ENCODE data around the gene LTC4S.

Gene LTC4S

DNA sequence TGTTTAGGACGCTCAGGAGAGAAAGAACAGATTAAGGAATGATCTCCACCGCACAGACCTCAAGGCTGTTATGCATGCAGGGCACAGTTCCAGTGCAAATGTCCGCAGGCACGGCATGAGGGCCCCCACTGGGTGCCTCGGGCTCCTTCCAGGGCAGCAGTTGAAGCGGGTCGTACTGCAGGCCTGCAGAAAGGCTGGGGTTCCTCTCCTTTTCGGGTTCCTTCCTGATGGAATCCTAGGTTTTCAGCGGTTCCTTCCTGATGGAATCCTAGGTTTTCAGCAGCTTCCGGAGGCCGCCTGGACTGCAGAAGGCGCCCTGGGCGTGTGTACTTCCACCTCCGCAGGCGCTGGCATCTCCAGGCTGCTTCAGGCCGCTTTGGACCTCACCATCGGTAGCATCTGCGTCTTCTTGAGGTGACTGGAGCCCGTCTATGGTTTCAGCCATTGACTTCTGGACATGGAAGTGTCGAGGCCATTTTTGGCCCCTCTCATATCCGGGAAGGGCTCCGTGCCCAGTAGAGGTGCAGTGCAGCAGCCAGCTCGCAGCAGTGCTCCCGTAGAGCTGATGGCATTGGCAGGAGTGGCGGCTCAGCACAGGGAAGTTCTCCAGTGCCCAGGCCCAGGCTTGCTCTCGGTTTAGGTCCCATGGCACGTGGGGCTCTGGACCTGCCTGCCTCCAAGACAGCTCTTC, 18.5 kb downstream of the LTC4S start:
- no peak for DNase-seq

DNA sequence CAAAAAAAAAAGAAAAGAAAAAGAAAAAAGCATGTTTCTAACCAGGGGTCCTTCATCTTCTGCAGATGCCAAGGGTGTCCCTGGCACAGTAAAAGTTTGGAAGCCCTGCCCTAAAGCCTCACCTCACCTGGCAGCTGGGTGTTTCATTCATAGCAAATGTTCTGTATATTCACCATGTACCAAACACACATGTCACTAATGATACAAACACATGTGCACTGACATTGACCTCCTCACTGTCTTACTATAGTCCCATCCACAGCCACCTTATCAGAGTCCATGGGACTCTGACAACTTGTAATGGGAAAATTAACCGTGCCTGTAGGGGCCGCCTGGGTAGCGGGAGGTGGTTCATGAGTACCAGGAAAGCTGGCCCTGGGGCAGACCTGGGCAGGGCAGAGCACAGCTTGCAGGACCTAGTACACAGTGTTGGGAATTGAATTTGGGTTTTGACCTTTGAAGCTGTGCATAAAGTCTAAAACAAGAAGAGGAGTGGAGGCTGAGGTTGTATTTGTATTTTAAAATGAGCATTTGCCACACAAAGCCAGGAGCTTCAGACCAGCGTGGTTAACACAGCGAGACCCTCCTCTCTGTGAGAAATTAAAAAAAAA, 19.3 kb downstream of the LTC4S start:
- no peak for DNase-seq

DNA sequence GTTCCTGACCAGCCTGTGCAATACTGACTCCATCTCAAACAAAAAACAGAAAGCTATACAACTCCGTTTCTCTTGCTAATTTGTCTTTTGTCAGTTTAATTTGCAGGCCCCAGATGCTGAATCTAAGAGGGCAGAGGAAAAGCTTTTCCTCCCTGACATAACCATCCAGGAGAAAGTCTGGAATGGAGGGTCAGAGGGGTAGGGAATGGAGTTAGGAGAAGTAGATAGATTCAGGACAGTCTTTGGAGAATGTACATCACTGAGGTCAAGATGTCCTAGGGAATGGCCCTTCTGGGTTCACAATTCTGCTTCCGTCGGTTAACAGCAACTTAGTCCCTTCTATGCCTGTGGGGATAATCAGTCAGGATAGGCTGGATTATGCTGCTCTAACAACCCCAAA, 20.3 kb downstream of the LTC4S start:
- no peak for DNase-seq

DNA sequence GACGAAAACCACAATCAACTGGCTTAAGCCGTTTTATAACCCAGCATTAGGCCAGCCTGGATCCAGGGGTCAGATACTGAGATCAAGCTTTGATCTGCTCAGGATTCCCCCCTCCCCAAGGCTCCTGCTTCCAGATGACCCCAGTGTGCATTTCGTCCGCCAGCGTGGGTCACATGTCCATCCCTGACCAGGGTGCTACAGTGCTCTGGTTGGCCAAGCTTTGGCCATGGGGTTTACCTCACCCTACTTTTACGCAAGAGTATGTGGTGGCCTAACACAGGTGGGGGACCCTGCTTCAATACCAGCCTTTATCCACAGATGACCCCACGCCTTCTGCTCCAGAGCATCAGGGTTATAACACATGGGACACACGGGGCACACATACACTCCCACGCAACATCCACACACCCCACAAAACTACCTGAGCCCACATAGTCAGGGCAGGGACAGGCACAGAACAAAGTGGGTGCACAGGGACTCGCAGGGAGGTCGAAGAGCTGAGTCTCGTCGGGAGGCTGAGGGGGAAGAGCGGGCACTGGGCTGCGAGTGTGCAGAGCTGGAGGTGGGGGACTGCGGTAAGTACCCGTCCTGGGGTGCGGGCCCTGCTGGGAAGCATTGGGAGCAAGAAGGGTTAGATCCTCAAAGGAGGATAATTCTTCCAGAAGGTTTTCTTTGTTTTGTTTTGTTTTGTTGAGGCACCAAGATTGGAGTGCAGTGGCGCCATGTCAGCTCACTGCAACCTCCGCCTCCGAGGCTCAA, 21.9 kb downstream of the LTC4S start:
- DNase-seq, result no peak

DNA sequence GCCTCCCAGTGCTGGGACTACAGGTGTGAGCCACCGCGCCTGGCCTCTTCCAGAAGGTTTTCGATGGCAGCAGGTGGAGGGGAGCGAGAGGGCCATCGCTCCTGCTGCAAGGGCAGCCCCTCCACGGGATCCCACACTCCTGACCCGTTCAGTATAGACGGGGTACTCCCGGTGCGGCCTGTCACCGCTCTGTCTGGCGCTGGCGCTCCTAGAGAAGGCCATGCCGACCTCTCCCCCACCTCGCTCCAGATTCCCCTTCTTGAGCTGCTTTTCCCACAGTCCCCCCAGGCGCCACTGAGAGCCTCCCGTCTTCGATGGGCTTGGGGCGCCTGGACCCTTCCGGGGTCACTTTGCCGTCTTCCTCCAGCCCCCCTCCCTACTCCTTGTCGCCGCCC, 22.6 kb downstream of the LTC4S start:
- DNase-seq, result no peak

DNA sequence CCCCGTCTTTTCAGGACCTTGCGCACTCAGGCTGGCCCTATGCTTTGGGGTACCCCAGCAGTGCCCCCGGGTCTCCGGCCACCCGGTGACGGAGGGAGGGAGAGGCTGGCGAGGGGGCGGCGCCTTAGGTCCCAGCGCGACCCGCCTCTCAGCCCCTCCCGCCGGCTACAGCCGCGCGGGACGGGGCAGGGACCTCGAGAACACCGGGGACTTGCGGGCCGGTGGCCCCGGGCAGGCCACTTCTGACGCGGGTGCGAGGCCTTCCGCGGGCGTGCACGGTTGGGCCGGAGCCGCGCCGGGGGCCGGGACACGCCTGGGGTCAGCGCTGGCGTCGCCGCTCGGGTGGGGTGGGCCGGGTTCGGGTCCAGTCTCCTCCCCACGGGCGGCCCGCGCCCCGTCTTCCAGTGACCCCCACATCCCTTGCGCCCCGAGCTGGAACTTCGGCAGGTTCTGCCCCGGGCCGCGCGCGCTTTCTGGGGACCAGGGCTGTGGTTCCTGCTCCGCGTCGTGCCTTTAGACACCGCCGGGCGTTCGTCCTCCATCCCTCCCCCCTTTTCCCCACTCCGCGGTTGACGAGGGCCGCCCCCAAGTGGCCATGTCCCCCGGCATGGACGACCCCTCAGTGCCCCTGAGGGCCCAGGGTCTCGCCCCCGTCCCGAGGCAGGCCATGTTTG, 23.1 kb downstream of the LTC4S start:
- no peak for DNase-seq

DNA sequence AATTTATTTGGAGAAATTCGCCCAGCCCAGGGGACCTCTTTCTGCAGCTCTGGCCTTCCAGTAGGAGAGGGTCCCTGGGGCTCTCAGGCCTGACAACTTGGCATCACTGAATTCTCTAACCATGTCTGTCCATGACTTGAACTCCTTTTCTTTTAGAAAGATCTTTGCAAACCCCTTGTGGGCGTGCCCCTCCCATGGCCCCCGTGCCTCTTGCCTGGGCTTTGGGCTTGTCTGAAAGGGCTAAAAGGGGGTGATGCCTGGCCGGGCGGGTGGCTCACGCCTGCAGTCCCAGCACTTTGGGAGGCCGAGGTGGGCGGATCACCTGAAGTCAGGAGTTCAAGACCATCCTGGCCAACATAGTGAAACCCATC, 23.7 kb downstream of the LTC4S start:
- no peak for DNase-seq

DNA sequence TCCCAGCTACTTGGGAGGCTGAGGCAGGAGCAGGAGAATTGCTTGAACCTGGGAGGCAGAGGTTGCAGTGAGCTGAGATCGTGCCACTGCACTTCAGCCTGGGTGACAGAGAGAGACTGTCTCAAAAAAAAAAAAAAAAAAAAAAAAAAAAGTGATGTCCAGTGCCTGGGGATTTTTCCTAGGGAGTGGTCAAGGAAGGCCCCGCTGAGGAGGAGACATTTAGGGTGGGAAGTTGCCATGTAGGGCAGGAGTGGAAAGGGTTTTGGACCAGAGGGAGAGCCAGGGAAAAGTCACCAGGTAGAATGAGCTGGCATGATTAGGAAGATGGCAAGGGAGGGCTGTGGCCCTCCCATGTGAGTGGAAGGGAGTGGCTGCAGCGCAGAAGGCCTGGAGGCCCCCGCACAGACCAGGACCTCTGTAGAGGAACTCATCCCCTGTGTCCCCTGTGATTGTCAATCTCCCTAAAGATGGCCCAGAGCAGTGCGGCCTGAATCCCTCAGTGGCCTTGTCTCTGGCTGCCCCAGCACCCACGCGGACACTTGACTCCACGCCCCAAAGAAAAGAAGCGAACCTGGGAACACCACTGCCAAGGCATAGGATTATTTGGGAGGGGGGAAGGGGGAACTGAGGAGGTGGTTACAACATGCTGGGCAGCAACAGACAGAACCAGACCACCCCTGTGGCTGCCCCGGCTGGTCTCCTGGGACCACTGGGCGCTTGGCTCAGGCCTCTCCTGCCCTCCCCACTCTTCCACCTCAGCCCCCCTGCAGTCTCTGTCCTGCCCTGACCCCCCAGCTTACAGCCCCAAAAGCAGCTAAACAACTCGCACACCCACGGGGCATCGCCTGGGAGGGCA, 24.3 kb downstream of the LTC4S start:
- DNase-seq, result no peak

DNA sequence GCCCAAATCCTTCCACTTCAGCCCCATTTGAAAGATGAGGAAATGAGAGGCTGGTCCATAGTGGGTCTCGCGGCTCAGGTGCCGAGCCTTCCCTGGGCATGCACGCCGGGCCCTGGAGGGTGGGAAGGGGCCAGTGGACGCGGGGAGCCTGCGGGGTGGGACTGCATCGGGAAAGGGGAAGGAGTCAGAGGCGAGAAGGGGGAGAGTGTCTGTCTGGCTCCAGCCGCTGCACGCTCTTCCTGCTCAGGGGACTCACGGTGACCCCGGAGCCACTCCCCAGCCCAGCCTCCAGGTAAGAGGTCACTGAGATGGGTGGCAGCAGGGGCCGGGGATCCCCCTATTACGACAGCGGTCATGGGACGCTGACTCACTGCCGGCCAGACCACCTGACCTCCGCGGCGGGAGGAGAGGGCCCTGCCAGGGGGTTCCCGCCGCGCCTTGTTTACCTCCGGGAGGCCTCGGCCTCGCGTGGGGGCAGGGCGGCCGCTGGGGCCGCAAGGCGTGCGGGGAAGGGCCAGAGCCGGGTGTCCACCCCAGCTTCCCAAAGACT, 25.0 kb downstream of the LTC4S start:
- peak; percentile 49 for DNase-seq

DNA sequence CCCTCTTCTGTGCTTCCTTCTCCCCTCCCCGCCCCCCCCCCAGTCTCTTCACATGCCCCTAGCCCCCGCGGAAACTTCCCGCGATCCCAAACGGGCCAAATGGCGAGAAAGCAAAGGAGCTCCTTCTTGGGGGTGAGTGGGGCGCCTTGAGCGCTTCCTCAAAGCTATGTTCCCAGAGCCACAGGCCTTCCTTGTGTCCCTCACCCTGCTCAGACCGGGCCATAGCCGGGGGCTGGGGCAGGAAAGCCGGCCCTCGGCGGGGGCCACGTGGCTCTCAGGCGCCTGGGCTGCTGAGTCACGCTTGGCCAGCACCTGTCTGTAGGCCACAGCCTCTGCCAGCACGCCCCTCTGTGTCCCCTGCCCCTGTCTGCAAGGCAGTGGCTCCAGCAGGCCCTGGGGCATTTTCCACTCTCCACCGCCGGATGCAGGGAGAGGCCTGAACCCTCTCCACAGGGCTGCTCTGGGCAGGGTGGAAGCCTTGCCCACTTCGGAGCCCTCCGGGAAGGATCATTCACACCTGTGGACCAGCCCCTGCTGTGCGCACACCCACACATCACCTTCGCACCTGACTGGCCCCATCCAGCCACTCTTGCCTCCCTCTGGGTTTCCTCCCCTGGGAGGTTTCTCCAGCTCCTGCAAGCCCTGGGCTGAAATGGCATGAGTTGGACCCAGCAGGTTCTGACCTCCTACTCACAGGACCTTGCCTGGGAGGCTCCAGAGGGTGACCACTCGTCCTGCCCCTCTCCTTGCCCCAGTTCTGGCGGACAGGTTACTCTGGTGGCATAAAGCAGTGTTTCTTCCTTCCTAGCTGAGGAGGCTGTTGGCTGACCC, 25.7 kb downstream of the LTC4S start:
- no peak for DNase-seq

DNA sequence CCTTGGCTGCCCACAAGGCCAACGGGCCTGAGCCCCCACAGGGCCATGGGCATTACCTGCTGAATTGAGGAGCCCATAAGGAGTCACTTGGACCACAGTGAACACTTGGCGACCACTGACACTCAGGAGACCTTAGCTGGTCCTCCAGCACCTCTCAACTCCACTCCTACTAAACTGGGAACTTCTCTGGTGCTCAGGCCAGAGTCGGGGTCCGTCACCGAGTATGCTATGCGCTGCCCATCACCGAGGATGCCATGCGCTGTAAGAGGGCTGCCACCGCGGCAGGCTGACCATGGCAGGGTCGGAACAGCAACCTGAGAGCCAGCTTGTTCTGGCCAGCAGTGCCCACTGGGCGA, 26.3 kb downstream of the LTC4S start:
- no peak for DNase-seq

DNA sequence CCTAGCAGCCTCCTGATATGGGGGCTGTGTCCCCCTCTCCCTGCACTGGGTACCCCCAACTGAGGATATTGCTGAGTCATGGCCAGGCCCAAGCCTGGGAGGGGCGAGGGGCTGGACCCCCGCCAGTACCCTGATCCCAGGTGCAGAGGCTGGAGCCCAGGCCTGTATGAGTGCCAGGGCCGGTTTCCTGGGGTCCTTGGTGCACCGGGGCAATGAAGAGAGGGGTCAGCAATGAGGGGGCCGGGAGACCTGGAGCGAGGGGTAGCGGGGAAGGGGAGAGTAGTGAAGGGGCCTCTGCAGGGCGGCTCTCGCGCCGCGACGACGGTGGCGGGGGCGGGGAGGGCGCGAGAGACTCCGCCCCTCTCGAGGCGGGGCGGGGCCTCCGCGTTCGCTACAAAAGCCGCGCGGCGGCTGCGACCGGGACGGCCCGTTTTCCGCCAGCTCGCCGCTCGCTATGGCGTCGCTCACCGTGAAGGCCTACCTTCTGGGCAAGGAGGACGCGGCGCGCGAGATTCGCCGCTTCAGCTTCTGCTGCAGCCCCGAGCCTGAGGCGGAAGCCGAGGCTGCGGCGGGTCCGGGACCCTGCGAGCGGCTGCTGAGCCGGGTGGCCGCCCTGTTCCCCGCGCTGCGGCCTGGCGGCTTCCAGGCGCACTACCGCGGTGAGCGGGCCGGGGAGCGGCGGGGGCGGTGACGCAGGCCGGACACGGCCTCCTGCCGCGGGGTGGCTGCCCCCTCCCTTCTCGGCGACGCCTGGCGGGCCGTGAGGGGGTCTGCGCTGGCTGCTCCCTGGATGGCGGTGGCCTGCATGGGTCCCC, 26.9 kb downstream of the LTC4S start, which contains the start of gene SQSTM1:
SQSTM1 (plus strand) TSS at position 423 of the 815 bp plus-strand sequence; CDS start at position 455, 32 bp downstream.
- DNase-seq, result peak; percentile 37

DNA sequence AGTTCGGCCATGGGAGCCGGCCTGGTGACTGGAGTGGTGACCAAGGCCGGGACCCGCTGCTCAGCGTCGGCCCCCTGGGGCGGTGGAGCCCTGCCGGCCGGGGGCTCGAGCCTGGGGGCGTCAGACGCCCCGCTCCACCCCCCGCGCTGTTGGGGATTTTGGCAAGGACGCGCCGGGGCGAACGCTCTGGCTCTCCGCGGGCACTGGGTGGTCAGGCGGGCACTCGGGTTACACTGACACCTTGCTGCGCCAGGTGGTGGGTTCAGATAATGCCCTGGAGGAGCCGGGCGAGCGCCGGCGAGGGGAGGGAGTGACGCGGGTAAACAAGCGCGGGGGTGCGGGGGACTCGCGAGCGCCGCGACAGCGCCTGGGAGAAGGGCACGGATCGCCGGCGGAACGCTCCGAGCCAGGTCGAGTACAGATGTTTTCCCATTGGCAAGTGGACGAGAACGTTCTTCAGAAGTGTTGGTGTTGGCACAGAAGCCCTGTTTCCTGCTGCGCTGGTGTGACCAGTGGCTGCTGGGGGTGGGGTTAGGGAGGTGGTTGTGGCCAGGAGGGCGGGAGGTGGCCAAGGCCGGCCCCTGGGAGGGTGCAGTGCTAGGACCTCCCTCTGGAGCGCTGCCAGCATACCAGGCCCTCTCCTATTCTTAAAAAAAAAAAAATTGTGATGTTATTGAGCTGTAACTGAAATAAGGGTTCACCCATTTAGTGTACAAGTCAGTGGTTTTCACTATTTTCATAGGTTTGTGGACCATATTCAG, 27.7 kb downstream of the LTC4S start:
- DNase-seq, result peak; percentile 53

DNA sequence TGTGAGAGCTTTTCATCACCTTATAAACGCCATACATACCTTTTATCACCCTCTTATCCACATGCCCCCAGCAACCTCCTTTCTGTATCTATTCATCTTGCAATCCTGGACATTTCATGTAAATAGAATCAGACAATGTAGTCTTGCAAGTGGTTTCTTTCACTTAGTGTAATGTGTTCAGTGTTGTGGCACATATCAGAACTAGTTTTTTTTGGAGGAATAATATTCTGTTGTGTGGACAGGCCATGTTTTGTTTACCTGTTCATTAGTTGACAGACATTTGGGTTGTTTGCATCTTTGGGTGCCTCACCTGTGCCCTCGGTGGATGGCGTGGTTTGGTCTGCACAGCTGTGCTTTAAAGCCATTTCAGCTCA, 28.3 kb downstream of the LTC4S start:
- DNase-seq, result no peak

DNA sequence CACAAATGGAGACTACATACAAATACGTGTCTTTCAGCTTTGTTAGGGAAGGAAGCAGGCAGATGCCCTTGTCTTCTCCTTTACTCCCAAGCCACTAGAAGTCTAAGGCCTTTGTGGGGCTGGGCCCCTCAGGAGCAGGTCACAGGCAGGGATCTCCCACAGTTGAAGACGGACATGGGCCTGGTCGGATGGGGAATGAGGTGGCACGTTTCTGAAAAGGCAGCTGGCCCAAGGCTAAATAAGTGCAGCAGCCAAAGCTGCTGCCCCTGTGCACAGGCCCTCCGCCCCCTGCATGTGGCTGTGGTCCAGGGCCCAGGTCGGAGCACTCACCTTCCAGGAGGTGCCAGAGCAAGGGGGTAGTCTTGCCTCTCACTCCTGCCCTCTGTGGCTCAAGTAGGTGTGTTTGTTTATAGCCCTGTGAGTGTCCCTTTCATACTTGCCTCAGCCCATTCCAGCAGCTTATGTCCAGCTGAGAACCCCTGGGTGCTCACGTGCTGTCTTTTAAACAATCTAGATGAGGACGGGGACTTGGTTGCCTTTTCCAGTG, 28.7 kb downstream of the LTC4S start:
- DNase-seq, result no peak

DNA sequence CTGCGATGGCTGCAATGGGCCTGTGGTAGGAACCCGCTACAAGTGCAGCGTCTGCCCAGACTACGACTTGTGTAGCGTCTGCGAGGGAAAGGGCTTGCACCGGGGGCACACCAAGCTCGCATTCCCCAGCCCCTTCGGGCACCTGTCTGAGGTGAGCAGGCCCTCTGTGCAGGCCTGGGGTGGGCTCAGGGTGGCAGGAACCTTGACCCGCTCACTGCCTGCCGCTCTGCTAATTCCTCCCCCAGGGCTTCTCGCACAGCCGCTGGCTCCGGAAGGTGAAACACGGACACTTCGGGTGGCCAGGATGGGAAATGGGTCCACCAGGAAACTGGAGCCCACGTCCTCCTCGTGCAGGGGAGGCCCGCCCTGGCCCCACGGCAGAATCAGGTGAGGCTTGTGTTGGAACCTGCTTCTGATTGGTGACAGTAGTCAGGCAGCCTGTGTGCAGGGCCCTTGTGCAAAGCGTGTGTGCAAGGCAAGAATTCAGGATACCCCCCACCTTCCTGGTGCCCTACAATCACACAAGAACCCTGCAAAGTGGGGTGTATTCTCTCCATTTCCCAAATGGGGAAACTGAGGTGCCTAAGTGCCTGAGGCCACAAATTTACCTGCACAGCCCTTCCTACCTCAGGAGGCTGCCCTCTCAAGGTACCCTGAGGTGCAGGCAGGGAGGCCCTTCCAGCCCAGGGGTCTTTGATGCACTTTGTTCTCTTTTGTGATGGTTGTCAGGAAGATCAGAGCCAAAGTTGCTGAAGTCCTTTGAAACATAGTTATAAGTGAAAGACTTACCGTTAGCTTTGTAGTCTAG, 30.4 kb downstream of the LTC4S start:
- no peak for DNase-seq

DNA sequence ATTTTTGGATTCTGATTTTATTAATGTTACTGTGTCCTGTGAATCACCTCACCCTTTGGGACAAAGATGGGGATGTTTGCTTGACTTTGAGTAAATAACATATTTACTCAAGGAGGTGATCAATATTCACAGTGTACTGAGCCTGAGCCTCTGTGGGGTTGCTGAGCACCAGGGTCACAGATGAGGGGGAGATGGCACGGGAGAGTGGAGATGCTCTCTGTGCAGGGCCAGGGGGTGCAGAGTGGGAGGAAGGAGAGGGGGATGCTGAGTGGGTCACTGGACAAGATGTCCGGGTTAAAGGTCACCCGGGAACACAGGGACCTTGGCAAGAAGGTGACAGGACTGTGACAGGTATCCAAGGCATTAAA, 30.9 kb downstream of the LTC4S start:
- no peak for DNase-seq

DNA sequence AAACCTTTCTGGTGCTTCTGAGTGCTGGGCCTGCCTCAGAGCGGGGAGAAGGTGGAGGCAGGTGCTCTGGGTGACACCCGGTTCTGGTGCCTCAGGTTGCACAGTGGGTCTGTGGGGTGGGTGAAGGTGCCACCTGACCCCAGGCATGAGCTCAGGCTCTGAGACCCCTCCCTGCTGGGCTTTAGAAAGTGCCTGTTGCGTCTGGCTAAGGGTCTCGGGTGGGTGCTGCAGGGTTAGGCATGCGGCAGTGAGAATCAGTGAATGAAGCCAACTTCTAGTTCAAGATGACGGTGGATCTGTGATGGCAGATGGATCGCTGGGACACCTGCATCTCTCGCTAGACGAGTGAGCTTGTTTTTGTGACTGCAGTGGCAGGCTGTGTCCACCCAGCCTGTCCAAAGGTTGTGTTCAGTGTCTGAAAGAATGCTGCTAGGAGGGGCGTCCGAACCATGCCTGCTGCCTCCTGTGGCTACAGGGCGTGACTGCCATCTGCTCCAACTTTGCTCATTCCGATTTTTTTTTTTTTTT, 31.9 kb downstream of the LTC4S start:
- no peak for DNase-seq
